Erythroblast (primary cell): ENCODE measurements around the gene AMZ2.
"Not testable (repeated sequence)": the region's sequence is repeated elsewhere in the genome, so short reads cannot be mapped to it uniquely, and the experiment has no call there.

Experiments
- GATA1 ChIP-seq: IDR thresholded peaks from 2 replicates; pipeline ENCODE4 v1.6.1; 2011; ENCODE audit warnings: low read depth, mild to moderate bottlenecking, control low read depth, low read length, moderate library complexity
- POLR2A ChIP-seq: IDR thresholded peaks from 2 replicates; pipeline ENCODE4 v1.6.1; 2011; ENCODE audit warnings: mild to moderate bottlenecking, low read length

DNA sequence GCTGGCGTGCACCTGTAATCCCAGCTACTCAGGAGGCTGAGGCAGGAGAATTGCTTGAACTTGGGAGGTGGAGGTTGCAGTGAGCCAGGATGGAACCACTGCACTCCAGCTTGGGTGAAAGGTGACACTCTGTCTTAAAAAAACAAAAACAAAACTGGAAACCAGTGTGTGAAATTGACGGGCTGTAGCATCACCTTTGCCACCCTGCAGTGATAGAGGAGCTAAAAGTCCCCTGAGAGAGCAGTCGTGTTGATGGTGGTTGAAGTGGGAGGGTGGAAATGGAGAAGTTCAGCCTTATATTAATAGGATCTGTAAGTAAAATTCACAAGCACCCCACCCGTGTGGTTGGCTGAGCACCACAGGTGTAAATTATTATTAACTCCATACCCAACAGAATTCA, 22.8 kb upstream of the AMZ2 start:
- TF ChIP-seq POLR2A, GATA1: not testable (repeated sequence)
